Measurements from ENCODE around the gene DEFB129.

Gene DEFB129

GRCh38 chr20:275791-276190 is 48.7 kb downstream of the DEFB129 start:
- Histone ChIP-seq H3K27ac (replicated peaks) (no peak overlapping the region), H3K27me3 (ENCODE audit: insufficient read depth, poor library complexity, severe bottlenecking) (no peaks in the 10 kb centered on the region), H3K4me3 (replicated peaks; ENCODE audit: insufficient read depth, low read length) (no peak overlapping the region)
- TF ChIP-seq CTCF (IDR thresholded peaks at IDR 0.05; ENCODE audit: insufficient read depth, low read length): no peak
- no peak for TF ChIP-seq SPI1 (IDR thresholded peaks at IDR 0.05; ENCODE audit: borderline replicate concordance, low read depth)
- TF ChIP-seq REST (IDR thresholded peaks at IDR 0.05; ENCODE audit: insufficient replicate concordance, low read depth): no peak
- no peak for TF ChIP-seq POLR2AphosphoS5 (IDR thresholded peaks at IDR 0.05; ENCODE audit: low read depth)
- no peak for TF ChIP-seq GABPA (IDR thresholded peaks at IDR 0.05; ENCODE audit: low read depth)
- DNase-seq (ENCODE audit: low read depth in 1 of 2, low spot score in 1 of 2): no peak

- H3K4me3 ChIP-seq (replicated peaks; ENCODE audit: insufficient read depth, low read length): no peak overlapping the region
- DNase-seq (ENCODE audit: low read depth in 1 of 2, low spot score in 1 of 2): no peak
- no peaks in the 10 kb centered on the region for H3K27me3 ChIP-seq (ENCODE audit: insufficient read depth, poor library complexity, severe bottlenecking)
- no peak for TF ChIP-seq REST (IDR thresholded peaks at IDR 0.05; ENCODE audit: insufficient replicate concordance, low read depth)
- no peak for TF ChIP-seq CTCF (IDR thresholded peaks at IDR 0.05; ENCODE audit: insufficient read depth, low read length)
- no peak for TF ChIP-seq GABPA (IDR thresholded peaks at IDR 0.05; ENCODE audit: low read depth)
- no peak for TF ChIP-seq POLR2AphosphoS5 (IDR thresholded peaks at IDR 0.05; ENCODE audit: low read depth)
- no peak for TF ChIP-seq SPI1 (IDR thresholded peaks at IDR 0.05; ENCODE audit: borderline replicate concordance, low read depth)
- H3K27ac ChIP-seq (replicated peaks): no peak overlapping the region
Observed at GRCh38 chr20:276620-277495, 49.8 kb downstream of the DEFB129 start.

GRCh38 chr20:277496-277781 is 50.4 kb downstream of the DEFB129 start:
- no peak overlapping the region for H3K4me3 ChIP-seq (replicated peaks; ENCODE audit: insufficient read depth, low read length)
- H3K27me3 ChIP-seq (ENCODE audit: insufficient read depth, poor library complexity, severe bottlenecking): no peaks in the 10 kb centered on the region
- DNase-seq (ENCODE audit: low read depth in 1 of 2, low spot score in 1 of 2): no peak
- TF ChIP-seq REST (IDR thresholded peaks at IDR 0.05; ENCODE audit: insufficient replicate concordance, low read depth): no peak
- TF ChIP-seq GABPA (IDR thresholded peaks at IDR 0.05; ENCODE audit: low read depth): no peak
- TF ChIP-seq POLR2AphosphoS5 (IDR thresholded peaks at IDR 0.05; ENCODE audit: low read depth): no peak
- TF ChIP-seq SPI1 (IDR thresholded peaks at IDR 0.05; ENCODE audit: borderline replicate concordance, low read depth): no peak
- no peak for TF ChIP-seq CTCF (IDR thresholded peaks at IDR 0.05; ENCODE audit: insufficient read depth, low read length)
- no peak overlapping the region for H3K27ac ChIP-seq (replicated peaks)

All from HL-60 (cell line).